Keratinocyte (primary cell): ENCODE results near the gene EIF4E1B. TPM values are rescaled to one million over a fixed set of nuclear protein-coding genes. Genes with fewer than 3 reads are reported as not detected.

Experiments used
- DNase-seq: peaks from one replicate; pipeline ENCODE4 v3.0.0-alpha.2; 2011; ENCODE audit warnings: low read depth, missing footprints, low spot score
- FAIRE-seq: peaks from 2 replicates; lab custom pipeline; 2011; peaks lifted over from hg19 to GRCh38; lab: Jason Lieb, UNC
- H2AFZ ChIP-seq: 2 replicates; pipeline ENCODE4 v1.6.0; 2012; ENCODE audit warnings: low read length, control low read depth, inconsistent platforms; ENCODE audit not compliant: control insufficient read depth
- H3K27ac ChIP-seq: 2 replicates; pipeline ENCODE4 v1.5.1; 2011; ENCODE audit warnings: low read length; ENCODE audit not compliant: control insufficient read depth, insufficient read depth
- H3K27me3 ChIP-seq: 3 replicates; pipeline ENCODE4 v1.6.0; 2011; ENCODE audit warnings: low read length; ENCODE audit not compliant: control insufficient read depth, insufficient read depth; ENCODE audit errors: extremely low read depth
- H3K36me3 ChIP-seq, 2 experiments: 2 replicates in 1 of 2; 3 replicates in 1 of 2; pipeline ENCODE4 v1.5.1; 2011; ENCODE audit warnings: low read length in 2 of 2, mild to moderate bottlenecking in 1 of 2; ENCODE audit not compliant: control insufficient read depth in 2 of 2, insufficient read depth in 2 of 2; ENCODE audit errors: extremely low read depth in 1 of 2
- H3K4me1 ChIP-seq: 3 replicates; pipeline ENCODE4 v1.5.1; 2011; ENCODE audit warnings: low read length; ENCODE audit not compliant: control insufficient read depth, insufficient read depth; ENCODE audit errors: extremely low read depth
- H3K4me2 ChIP-seq: 3 replicates; pipeline ENCODE4 v1.6.0; 2011; ENCODE audit warnings: low read depth, low read length; ENCODE audit not compliant: control insufficient read depth, insufficient read depth; ENCODE audit errors: extremely low read depth
- H3K4me3 ChIP-seq, 3 experiments: fragments of 200-600 bp in 1 of 3; sonication (generic) in 1 of 3; 2 replicates in 2 of 3; 3 replicates in 1 of 3; pipeline ENCODE4 v1.5.1; 2011 to 2016; ENCODE audit warnings: low read length in 3 of 3, mild to moderate bottlenecking in 3 of 3, control low read depth in 2 of 3, inconsistent platforms in 1 of 3, low read depth in 1 of 3, mixed read lengths in 1 of 3, mixed run types in 1 of 3, moderate library complexity in 1 of 3; ENCODE audit not compliant: control insufficient read depth in 2 of 3, insufficient read depth in 2 of 3; ENCODE audit errors: extremely low read depth in 1 of 3
- H3K79me2 ChIP-seq: 2 replicates; pipeline ENCODE4 v1.6.0; 2012; ENCODE audit warnings: low read length; ENCODE audit not compliant: control insufficient read depth, insufficient read depth
- H3K9ac ChIP-seq: 3 replicates; pipeline ENCODE4 v1.6.0; 2011; ENCODE audit warnings: low read length; ENCODE audit not compliant: control insufficient read depth, insufficient read depth; ENCODE audit errors: extremely low read depth
- H3K9me1 ChIP-seq: 3 replicates; pipeline ENCODE4 v1.6.0; 2011; ENCODE audit warnings: low read length; ENCODE audit not compliant: control insufficient read depth, insufficient read depth; ENCODE audit errors: extremely low read depth
- H3K9me3 ChIP-seq: 2 replicates; pipeline ENCODE4 v1.5.1; 2012; ENCODE audit warnings: low read depth, low read length; ENCODE audit not compliant: control insufficient read depth
- H4K20me1 ChIP-seq: 3 replicates; pipeline ENCODE4 v1.6.0; 2011; ENCODE audit warnings: low read length; ENCODE audit not compliant: control insufficient read depth, insufficient read depth; ENCODE audit errors: extremely low read depth
- EZH2 ChIP-seq: IDR thresholded peaks from one replicate; pipeline ENCODE4 v1.6.1; 2012; ENCODE audit warnings: inconsistent platforms, mild to moderate bottlenecking, low read length, moderate library complexity
- dilution Hi-C: fragments of 300-500 bp; cut with MboI; formaldehyde crosslinking; loops from one replicate; pipeline ENCODE4 v1.7.0; 2020; ENCODE audit warnings: low sequenced_read_pairs; ENCODE audit not compliant: extremely low pct_ligation_motif_present
- polyA plus RNA-seq, 5 experiments: library from polyadenylated mRNA; depleted of rRNA in 3 of 5; stranded (reverse) in 3 of 5; stranded (forward) in 1 of 5; unstranded in 1 of 5; fragments of >200 nt; gene quantifications; 1 replicate in 1 of 5; 2 replicates in 3 of 5; 3 replicates in 1 of 5; pipeline versions ENCODE4 v1.2.1 to v1.2.3, GENCODE V29; 2011 to 2012; ENCODE audit warnings: missing spikeins in 2 of 5, low read depth in 1 of 5, low replicate concordance in 1 of 5
- TF ChIP-seq, protein P1 (sequence below), 3 experiments: IDR thresholded peaks in 1 of 3; conservative IDR thresholded peaks in 1 of 3; optimal IDR thresholded peaks in 1 of 3; 2 replicates in 2 of 3; 3 replicates in 1 of 3; pipeline versions ENCODE3 to v1.5.1; 2011; ENCODE audit warnings: low read length in 3 of 3, mild to moderate bottlenecking in 3 of 3, moderate library complexity in 2 of 3, control low read depth in 1 of 3, inconsistent platforms in 1 of 3; ENCODE audit not compliant: insufficient read depth in 2 of 3; ENCODE audit errors: extremely low read depth in 1 of 3

EIF4E1B gene
- polyA plus RNA-seq, 1 donor (not counting 4 experiments of a cell fraction or from before 2014, with no cell fraction given), result not detected

DNA sequence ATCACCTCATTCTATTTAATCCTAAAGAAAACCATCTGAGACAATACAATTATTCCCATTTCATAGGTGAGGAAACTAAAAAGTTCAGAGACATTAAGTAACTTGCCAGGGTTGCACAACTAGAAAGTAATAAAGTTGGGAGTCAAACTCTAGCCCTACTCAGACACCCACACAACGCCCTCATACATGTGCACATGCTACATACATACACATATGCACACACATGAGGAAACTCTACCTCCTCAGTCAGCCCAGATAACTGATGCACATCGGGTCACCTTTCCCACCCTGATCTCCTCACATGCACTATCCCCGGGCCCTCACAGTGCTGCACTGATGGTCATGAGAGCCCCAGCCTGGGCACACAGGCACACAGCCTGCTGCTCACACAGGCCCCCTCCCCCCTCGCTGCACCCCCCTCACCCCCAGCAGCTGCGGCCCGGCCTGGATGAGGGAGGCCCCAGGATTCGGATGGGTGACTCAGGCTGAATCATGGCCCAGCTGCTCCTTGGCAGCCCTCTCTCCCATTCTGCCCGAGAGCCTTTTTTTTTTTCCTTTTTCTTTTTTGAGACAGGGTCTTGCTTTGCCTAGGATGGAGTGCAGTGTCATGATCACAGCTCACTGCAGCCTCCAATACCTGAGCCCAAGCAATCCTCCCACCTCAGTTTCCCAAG, 15.5 kb upstream of the EIF4E1B start:
- Histone ChIP-seq H3K4me1 (peaks cover 32% of the 10 kb centered on the region), H3K9me1 (no peaks in the 10 kb centered on the region), H3K36me3 (no peaks in the 10 kb centered on the region), H3K27ac (no peak overlapping the region), H3K79me2 (no peaks in the 10 kb centered on the region), H3K4me3 (no peak overlapping the region), H3K27me3 (peaks cover 16% of the 10 kb centered on the region), H4K20me1 (no peaks in the 10 kb centered on the region), H2AFZ (no peak overlapping the region), H3K4me2 (no peak overlapping the region), H3K9me3 (no peaks in the 10 kb centered on the region), H3K9ac (no peak overlapping the region)
- DNase-seq (no peak), FAIRE-seq (no peak)
- dilution Hi-C loops, result no loop called here
- TF ChIP-seq, protein P1, sequence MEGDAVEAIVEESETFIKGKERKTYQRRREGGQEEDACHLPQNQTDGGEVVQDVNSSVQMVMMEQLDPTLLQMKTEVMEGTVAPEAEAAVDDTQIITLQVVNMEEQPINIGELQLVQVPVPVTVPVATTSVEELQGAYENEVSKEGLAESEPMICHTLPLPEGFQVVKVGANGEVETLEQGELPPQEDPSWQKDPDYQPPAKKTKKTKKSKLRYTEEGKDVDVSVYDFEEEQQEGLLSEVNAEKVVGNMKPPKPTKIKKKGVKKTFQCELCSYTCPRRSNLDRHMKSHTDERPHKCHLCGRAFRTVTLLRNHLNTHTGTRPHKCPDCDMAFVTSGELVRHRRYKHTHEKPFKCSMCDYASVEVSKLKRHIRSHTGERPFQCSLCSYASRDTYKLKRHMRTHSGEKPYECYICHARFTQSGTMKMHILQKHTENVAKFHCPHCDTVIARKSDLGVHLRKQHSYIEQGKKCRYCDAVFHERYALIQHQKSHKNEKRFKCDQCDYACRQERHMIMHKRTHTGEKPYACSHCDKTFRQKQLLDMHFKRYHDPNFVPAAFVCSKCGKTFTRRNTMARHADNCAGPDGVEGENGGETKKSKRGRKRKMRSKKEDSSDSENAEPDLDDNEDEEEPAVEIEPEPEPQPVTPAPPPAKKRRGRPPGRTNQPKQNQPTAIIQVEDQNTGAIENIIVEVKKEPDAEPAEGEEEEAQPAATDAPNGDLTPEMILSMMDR (optimal IDR thresholded peaks at IDR 0.05 in 1 of 3, IDR thresholded peaks at IDR 0.05 in 1 of 3, conservative IDR thresholded peaks at IDR 0.05 in 1 of 3; ENCODE audit: extremely low read depth in 1 of 3, insufficient read depth in 2 of 3, low read length in 3 of 3), result no peak
- TF ChIP-seq EZH2, result no peak

DNA sequence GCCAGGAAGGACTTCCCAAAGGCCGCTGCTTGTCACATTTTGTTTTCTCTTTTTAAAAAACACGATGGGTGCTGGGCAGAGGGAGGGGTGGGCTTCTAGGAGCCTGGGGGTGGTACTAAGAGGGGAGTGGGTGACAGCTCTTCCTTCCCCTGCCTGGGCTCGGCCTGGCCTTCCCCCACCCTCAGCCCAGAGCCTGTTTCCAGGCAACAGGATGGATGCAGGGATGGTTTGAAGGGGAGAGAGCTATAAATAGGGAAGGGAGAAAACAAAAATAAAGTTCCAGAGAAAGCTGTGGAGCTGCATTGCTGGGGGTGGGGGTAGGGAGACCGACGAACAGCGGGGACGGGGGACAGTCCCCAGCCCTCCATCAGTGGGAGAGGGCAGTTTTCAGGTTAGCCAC, 14.0 kb upstream of the EIF4E1B start:
- no peak overlapping the region for H2AFZ ChIP-seq
- no peak overlapping the region for H3K4me2 ChIP-seq
- H3K79me2 ChIP-seq, result no peaks in the 10 kb centered on the region
- dilution Hi-C loops, result no loop called here
- no peak for TF ChIP-seq EZH2
- TF ChIP-seq, protein P1 (optimal IDR thresholded peaks at IDR 0.05 in 1 of 3, IDR thresholded peaks at IDR 0.05 in 1 of 3, conservative IDR thresholded peaks at IDR 0.05 in 1 of 3; ENCODE audit: extremely low read depth in 1 of 3, insufficient read depth in 2 of 3, low read length in 3 of 3), result no peak
- H3K9me1 ChIP-seq, result no peaks in the 10 kb centered on the region
- no peaks in the 10 kb centered on the region for H3K9me3 ChIP-seq
- no peak overlapping the region for H3K9ac ChIP-seq
- peaks cover 29% of the 10 kb centered on the region for H3K4me1 ChIP-seq
- no peak overlapping the region for H3K4me3 ChIP-seq
- no peak overlapping the region for H3K27ac ChIP-seq
- no peaks in the 10 kb centered on the region for H3K36me3 ChIP-seq
- H4K20me1 ChIP-seq, result no peaks in the 10 kb centered on the region
- DNase-seq (no peak), FAIRE-seq (no peak)
- H3K27me3 ChIP-seq, result peaks cover 23% of the 10 kb centered on the region
